WTC11 (cell line): ENCODE data around the gene CENATAC. TPM values are rescaled to one million over a fixed set of nuclear protein-coding genes. Genes with fewer than 3 reads are reported as not detected.

ENCODE experiments used
- ATAC-seq: fragments of 200-7000 bp; cut with Tn5 transposase; 2 replicates; pipeline ENCODE4 v1.10.0; 2021; ENCODE audit warnings: mild to moderate bottlenecking, moderate library complexity
- CTCF ChIA-PET: fragments of 300-600 bp; sonication (Branson Sonifier 250); formaldehyde crosslinking; loops from one replicate; lab custom pipeline; 2021; ENCODE audit warnings: antibody characterized with exemption; lab: Charles Lee
- POLR2A ChIA-PET: fragments of 350-600 bp; sonication (Branson Sonifier 250); formaldehyde crosslinking; loops from one replicate; lab custom pipeline; 2021; ENCODE audit warnings: antibody characterized with exemption; lab: Charles Lee
- DNase-seq: peaks from one replicate; pipeline ENCODE4 v3.0.0; 2021; ENCODE audit warnings: low spot score
- H3K27ac Mint-ChIP-seq: 2 replicates; pipeline ENCODE4 v1.8.0; 2021; ENCODE audit warnings: mixed read lengths
- H3K27me3 Mint-ChIP-seq: 2 replicates; pipeline ENCODE4 v1.8.0; 2021; ENCODE audit warnings: low read depth, mild to moderate bottlenecking, moderate library complexity, mixed read lengths
- H3K36me3 Mint-ChIP-seq: 2 replicates; pipeline ENCODE4 v1.8.0; 2021; ENCODE audit warnings: mixed read lengths
- H3K4me1 Mint-ChIP-seq: 2 replicates; pipeline ENCODE4 v1.8.0; 2022; ENCODE audit warnings: mixed read lengths
- H3K4me3 Mint-ChIP-seq: 2 replicates; pipeline ENCODE4 v1.8.0; 2021; ENCODE audit warnings: mild to moderate bottlenecking, moderate library complexity, mixed read lengths
- H3K9me3 Mint-ChIP-seq: 2 replicates; pipeline ENCODE4 v1.8.0; 2021; ENCODE audit warnings: mixed read lengths
- CREM ChIP-seq: sonication (generic); formaldehyde crosslinking; IDR thresholded peaks from 2 replicates; pipeline ENCODE4 v1.8.1; 2022; ENCODE audit warnings: mild to moderate bottlenecking, missing genetic modification reagents, moderate library complexity
- ESRRA ChIP-seq: sonication (generic); formaldehyde crosslinking; IDR thresholded peaks from 2 replicates; pipeline ENCODE4 v1.8.1; 2022; ENCODE audit warnings: mild to moderate bottlenecking, missing genetic modification reagents, borderline replicate concordance
- FOXK1 ChIP-seq: sonication (generic); formaldehyde crosslinking; IDR thresholded peaks from 2 replicates; pipeline ENCODE4 v1.8.0; 2022; ENCODE audit warnings: mild to moderate bottlenecking, moderate library complexity, missing genetic modification reagents
- HMGA2 ChIP-seq: fragments of 250-450 bp; sonication (Bioruptor Pico); IDR thresholded peaks from 2 replicates; pipeline ENCODE4 v1.4.0; 2021; ENCODE audit warnings: mild to moderate bottlenecking, moderate library complexity
- JAZF1 ChIP-seq: fragments of 250-450 bp; sonication (Bioruptor Pico); IDR thresholded peaks from 2 replicates; pipeline ENCODE4 v1.9.0; 2021; ENCODE audit warnings: moderate library complexity, mild to moderate bottlenecking, inconsistent platforms
- JUN ChIP-seq: sonication (generic); formaldehyde crosslinking; IDR thresholded peaks from 2 replicates; pipeline ENCODE4 v1.8.0; 2023; ENCODE audit warnings: mild to moderate bottlenecking, missing genetic modification reagents
- KAT7 ChIP-seq: sonication (generic); formaldehyde crosslinking; IDR thresholded peaks from 2 replicates; pipeline ENCODE4 v1.8.1; 2023; ENCODE audit warnings: missing genetic modification reagents, mild to moderate bottlenecking, borderline replicate concordance
- MYBL2 ChIP-seq: sonication (generic); formaldehyde crosslinking; IDR thresholded peaks from 2 replicates; pipeline ENCODE4 v1.8.1; 2023; ENCODE audit warnings: mild to moderate bottlenecking, moderate library complexity, missing genetic modification reagents
- NFYB ChIP-seq: sonication (generic); formaldehyde crosslinking; conservative IDR thresholded peaks from 2 replicates; pipeline ENCODE4 v1.8.0; 2022; ENCODE audit warnings: low read depth, missing genetic modification reagents
- NR2C2 ChIP-seq: sonication (generic); formaldehyde crosslinking; IDR thresholded peaks from 2 replicates; pipeline ENCODE4 v1.8.0; 2022; ENCODE audit warnings: mild to moderate bottlenecking, missing genetic modification reagents
- NR3C1 ChIP-seq: sonication (generic); formaldehyde crosslinking; conservative IDR thresholded peaks from 2 replicates; pipeline ENCODE4 v1.8.1; 2023; ENCODE audit warnings: low read depth, mild to moderate bottlenecking, missing genetic modification reagents
- RELA ChIP-seq: sonication (generic); formaldehyde crosslinking; IDR thresholded peaks from 2 replicates; pipeline ENCODE4 v1.8.1; 2022; ENCODE audit warnings: missing genetic modification reagents, mild to moderate bottlenecking, borderline replicate concordance
- TEAD1 ChIP-seq: sonication (generic); formaldehyde crosslinking; IDR thresholded peaks from 2 replicates; pipeline ENCODE4 v1.8.0; 2022; ENCODE audit warnings: mild to moderate bottlenecking, missing genetic modification reagents
- TEAD4 ChIP-seq: sonication (generic); formaldehyde crosslinking; IDR thresholded peaks from 2 replicates; pipeline ENCODE4 v1.8.0; 2022; ENCODE audit warnings: mild to moderate bottlenecking, missing genetic modification reagents
- TP53 ChIP-seq: sonication (generic); formaldehyde crosslinking; IDR thresholded peaks from 2 replicates; pipeline ENCODE4 v1.8.1; 2023; ENCODE audit warnings: mild to moderate bottlenecking, missing genetic modification reagents
- ZBTB21 ChIP-seq: sonication (generic); formaldehyde crosslinking; IDR thresholded peaks from 2 replicates; pipeline ENCODE4 v1.8.1; 2023; ENCODE audit warnings: mild to moderate bottlenecking, missing genetic modification reagents, borderline replicate concordance
- ZNF121 ChIP-seq: sonication (generic); formaldehyde crosslinking; IDR thresholded peaks from 2 replicates; pipeline ENCODE4 v1.8.0; 2023; ENCODE audit warnings: missing genetic modification reagents
- ZNF232 ChIP-seq: sonication (generic); formaldehyde crosslinking; IDR thresholded peaks from 2 replicates; pipeline ENCODE4 v1.8.0; 2022; ENCODE audit warnings: mild to moderate bottlenecking, missing genetic modification reagents
- ZNF396 ChIP-seq: fragments of 250-450 bp; sonication (Bioruptor Pico); IDR thresholded peaks from 2 replicates; pipeline ENCODE4 v1.8.0; 2021; ENCODE audit warnings: mild to moderate bottlenecking, moderate library complexity, borderline replicate concordance
- ZNF512 ChIP-seq: sonication (generic); formaldehyde crosslinking; IDR thresholded peaks from 2 replicates; pipeline ENCODE4 v1.8.1; 2022; ENCODE audit warnings: missing genetic modification reagents, borderline replicate concordance
- total RNA-seq: library from RNA; stranded (reverse); gene quantifications from 3 replicates; pipeline ENCODE4 v1.2.3, GENCODE V29; 2021
- TF ChIP-seq, protein P1 (sequence below): fragments of 250-450 bp; sonication (Bioruptor Pico); conservative IDR thresholded peaks from 2 replicates; pipeline ENCODE4 v1.9.0; 2021; ENCODE audit warnings: mild to moderate bottlenecking
- TF ChIP-seq, protein P2 (sequence below): sonication (generic); formaldehyde crosslinking; IDR thresholded peaks from 2 replicates; pipeline ENCODE4 v1.8.0; 2022; ENCODE audit warnings: mild to moderate bottlenecking, missing genetic modification reagents
- TF ChIP-seq, protein P3 (sequence below): sonication (generic); formaldehyde crosslinking; IDR thresholded peaks from 2 replicates; pipeline ENCODE4 v1.8.0; 2023; ENCODE audit warnings: missing genetic modification reagents, mild to moderate bottlenecking, borderline replicate concordance
- TF ChIP-seq, protein P4 (sequence below): sonication (generic); formaldehyde crosslinking; IDR thresholded peaks from 2 replicates; pipeline ENCODE4 v1.8.0; 2022; ENCODE audit warnings: mild to moderate bottlenecking, missing genetic modification reagents

The CENATAC gene
- total RNA-seq, 1 experiment from 2014 or later = 41.7 TPM

DNA sequence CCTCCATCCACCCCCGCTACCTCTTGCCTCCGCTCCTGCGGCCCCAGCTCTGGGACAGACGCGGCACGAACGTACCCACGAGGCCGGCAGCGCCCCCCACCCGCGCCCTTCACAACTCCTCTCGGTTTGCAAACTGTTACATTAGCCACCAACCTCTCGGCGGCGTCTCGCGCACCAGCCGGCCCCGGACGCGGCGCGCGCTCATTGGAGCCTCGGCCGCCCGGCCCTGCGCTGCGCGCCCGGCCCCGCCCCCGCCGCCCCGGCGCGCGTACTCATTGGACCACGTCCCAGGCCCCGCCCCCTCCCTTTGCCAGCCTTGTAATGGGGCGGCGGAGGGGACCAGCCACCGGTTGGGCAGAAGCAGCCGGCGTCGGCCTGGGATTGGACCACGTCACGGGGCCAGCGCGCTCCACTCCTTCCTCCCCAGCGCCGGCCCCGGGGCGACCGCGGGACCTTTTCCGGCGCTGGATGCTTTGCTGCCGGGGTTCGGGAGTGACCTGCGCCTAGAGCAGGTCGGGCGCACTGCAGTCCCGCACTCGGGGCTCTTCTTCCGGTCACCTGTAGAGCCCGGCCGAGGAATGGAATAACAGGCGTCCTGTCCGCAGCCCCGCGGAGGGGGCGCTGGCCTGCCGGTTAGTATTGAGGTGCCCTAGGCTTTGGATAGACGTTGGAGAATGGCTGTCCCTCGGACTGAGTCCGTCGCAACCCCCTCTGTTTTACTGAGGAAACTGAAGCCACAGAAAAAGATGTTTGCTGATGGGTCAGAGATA, 59.2 kb downstream of the CENATAC start, which contains the start of gene HYOU1:
Gene HYOU1 (minus strand): TSS at position 206 of the 770 bp plus-strand sequence. CDS start 1,045 bp downstream, outside the sequence.
- Mint-ChIP-seq H3K36me3 (peaks cover 40% of the 10 kb centered on the region), H3K9me3 (no peaks in the 10 kb centered on the region), H3K27me3 (no peaks in the 10 kb centered on the region), H3K4me3 (peak within 1 kb of the TSS; percentile 89), H3K27ac (peak within 1 kb of the TSS; percentile 96), H3K4me1 (peaks cover 17% of the 10 kb centered on the region)
- ChIA-PET POLR2A (interaction anchor here (0.6 to 2.6 kb wide), 8 partner anchors 10 to 146 kb away, joined by 3 to 20 read pairs (median 6); partner anchors contain the start of genes CENATAC, DPAGT1, HMBS and VPS11), CTCF (interaction anchor here (0.6 to 3.0 kb wide), 10 partner anchors 8 to 315 kb away, joined by 3 to 14 read pairs (median 4); partner anchors contain the start of genes CBL, CENATAC, SLC37A4 and VPS11)
- peak; percentile 99 for DNase-seq
- ATAC-seq = peak; percentile 96
- TF ChIP-seq ZNF232 (CRISPR knock-in tag) (0 out of 2 replicates have a peak, but pooled peaks have one; percentile 25), NR3C1 (CRISPR knock-in tag) (no peak), TP53 (CRISPR knock-in tag) (peak; percentile 25; the same call in 1 of the 2 replicates), ZNF396 (no peak), TEAD4 (CRISPR knock-in tag) (no peak), CREM (CRISPR knock-in tag) (0 out of 2 replicates have a peak, but pooled peaks have one; percentile 35), FOXK1 (CRISPR knock-in tag) (peak; percentile 26; the same call in 1 of the 2 replicates), ZNF121 (CRISPR knock-in tag) (no peak), NR2C2 (no peak), ZNF512 (CRISPR knock-in tag) (no peak), NFYB (CRISPR knock-in tag) (peak; percentile 88), ESRRA (CRISPR knock-in tag) (no peak), RELA (CRISPR knock-in tag) (no peak), JUN (CRISPR knock-in tag) (0 out of 2 replicates have a peak, but pooled peaks have one; percentile 11), JAZF1 (CRISPR knock-in tag) (no peak), HMGA2 (CRISPR knock-in tag) (no peak), KAT7 (CRISPR knock-in tag) (no peak), MYBL2 (peak; percentile 76), ZBTB21 (CRISPR knock-in tag) (no peak), TEAD1 (no peak)
- TF ChIP-seq, protein P1, sequence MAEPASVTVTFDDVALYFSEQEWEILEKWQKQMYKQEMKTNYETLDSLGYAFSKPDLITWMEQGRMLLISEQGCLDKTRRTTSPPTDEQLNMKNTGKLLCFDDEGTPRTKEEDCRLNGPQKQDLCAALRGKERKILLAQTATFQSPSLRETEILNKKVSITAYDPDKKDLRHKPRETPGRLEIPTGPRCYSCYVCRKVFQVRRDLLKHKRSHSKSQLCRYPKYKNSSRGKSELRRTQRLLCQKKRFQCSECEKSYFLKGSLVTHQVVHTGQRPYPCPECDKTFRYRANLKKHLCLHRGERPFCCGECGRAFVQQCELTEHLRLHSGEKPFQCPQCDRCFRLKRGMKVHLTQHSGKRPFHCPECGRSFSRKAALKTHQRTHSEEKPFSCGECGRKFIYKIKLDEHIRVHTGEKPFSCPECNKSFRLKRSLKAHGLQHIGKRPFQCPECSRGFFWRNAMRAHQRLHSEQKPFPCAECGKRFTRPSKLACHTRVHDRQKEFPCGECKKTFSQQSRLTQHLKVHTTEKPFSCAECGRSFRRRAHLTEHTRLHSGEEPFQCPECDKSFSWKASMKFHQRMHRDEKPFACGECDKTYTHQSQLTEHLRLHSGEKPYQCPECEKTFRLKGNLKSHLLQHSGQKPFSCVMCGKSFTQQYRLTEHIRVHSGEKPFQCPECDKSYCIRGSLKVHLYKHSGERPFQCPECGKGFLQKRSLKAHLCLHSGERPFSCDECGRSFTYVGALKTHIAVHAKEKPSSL = no peak
- TF ChIP-seq, protein P2, sequence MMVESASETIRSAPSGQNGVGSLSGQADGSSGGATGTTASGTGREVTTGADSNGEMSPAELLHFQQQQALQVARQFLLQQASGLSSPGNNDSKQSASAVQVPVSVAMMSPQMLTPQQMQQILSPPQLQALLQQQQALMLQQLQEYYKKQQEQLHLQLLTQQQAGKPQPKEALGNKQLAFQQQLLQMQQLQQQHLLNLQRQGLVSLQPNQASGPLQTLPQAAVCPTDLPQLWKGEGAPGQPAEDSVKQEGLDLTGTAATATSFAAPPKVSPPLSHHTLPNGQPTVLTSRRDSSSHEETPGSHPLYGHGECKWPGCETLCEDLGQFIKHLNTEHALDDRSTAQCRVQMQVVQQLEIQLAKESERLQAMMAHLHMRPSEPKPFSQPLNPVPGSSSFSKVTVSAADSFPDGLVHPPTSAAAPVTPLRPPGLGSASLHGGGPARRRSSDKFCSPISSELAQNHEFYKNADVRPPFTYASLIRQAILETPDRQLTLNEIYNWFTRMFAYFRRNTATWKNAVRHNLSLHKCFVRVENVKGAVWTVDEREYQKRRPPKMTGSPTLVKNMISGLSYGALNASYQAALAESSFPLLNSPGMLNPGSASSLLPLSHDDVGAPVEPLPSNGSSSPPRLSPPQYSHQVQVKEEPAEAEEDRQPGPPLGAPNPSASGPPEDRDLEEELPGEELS (CRISPR knock-in tag) = no peak
- TF ChIP-seq, protein P3, sequence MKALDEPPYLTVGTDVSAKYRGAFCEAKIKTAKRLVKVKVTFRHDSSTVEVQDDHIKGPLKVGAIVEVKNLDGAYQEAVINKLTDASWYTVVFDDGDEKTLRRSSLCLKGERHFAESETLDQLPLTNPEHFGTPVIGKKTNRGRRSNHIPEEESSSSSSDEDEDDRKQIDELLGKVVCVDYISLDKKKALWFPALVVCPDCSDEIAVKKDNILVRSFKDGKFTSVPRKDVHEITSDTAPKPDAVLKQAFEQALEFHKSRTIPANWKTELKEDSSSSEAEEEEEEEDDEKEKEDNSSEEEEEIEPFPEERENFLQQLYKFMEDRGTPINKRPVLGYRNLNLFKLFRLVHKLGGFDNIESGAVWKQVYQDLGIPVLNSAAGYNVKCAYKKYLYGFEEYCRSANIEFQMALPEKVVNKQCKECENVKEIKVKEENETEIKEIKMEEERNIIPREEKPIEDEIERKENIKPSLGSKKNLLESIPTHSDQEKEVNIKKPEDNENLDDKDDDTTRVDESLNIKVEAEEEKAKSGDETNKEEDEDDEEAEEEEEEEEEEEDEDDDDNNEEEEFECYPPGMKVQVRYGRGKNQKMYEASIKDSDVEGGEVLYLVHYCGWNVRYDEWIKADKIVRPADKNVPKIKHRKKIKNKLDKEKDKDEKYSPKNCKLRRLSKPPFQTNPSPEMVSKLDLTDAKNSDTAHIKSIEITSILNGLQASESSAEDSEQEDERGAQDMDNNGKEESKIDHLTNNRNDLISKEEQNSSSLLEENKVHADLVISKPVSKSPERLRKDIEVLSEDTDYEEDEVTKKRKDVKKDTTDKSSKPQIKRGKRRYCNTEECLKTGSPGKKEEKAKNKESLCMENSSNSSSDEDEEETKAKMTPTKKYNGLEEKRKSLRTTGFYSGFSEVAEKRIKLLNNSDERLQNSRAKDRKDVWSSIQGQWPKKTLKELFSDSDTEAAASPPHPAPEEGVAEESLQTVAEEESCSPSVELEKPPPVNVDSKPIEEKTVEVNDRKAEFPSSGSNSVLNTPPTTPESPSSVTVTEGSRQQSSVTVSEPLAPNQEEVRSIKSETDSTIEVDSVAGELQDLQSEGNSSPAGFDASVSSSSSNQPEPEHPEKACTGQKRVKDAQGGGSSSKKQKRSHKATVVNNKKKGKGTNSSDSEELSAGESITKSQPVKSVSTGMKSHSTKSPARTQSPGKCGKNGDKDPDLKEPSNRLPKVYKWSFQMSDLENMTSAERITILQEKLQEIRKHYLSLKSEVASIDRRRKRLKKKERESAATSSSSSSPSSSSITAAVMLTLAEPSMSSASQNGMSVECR (CRISPR knock-in tag) = no peak; the same call in 1 of the 2 replicates
- TF ChIP-seq, protein P4, sequence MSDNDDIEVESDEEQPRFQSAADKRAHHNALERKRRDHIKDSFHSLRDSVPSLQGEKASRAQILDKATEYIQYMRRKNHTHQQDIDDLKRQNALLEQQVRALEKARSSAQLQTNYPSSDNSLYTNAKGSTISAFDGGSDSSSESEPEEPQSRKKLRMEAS (CRISPR knock-in tag) = 0 out of 2 replicates have a peak, but pooled peaks have one; percentile 31
